HT1080 (cell line): ENCODE data around the gene PEX19. TPM values are rescaled to one million over a fixed set of nuclear protein-coding genes. Genes with fewer than 3 reads are reported as not detected.

Experiments
- DNase-seq: peaks from one replicate; pipeline ENCODE4 v3.0.0-alpha.2; 2015; ENCODE audit warnings: low read depth
- total RNA-seq: library from RNA; depleted of rRNA; stranded (reverse); fragments of >200 nt; shearing (Covaris generic); gene quantifications from 2 replicates; pipeline ENCODE4 v1.2.3, GENCODE V29; 2014

The PEX19 gene
- total RNA-seq, 1 experiment from 2014 or later: 26.9 TPM

DNA sequence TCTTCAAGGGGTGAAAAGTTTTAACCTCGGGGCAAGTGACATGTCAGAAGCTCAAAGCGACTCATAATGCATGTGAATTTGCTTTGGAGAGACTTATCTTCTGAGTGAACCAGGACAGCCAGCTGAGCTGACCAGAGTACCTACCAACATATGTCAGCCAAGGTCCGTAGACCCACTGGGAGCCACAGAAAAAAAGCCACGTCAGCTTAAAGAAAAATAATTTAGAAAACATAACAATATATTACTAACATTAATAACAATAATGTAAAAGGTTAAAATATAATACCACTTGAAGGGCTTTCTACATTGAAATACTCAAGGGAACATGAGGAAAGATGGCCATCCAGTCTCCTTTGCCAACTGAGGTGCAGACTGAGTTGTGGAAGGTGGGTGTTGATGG lies 6.9 kb downstream of the PEX19 start:
- no peak for DNase-seq

DNA sequence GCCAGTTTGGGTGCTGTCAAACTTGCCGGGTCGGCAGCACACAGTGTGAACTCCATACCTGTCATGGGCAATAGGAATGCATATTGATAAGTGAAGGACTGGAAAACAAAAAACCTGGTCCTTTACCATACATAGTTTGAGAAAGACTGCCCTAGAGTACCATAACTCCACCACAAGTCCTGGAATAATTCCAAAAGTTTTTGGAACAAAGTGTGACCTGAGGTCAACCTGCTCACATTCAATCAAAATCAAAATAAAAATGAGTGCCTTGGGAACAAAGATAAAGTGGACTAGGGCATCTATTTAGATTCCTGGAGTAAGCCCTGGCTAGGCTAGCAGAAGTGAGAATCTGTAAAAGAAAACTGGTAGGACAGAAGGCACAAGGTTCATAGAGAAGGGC lies 7.6 kb downstream of the PEX19 start:
- no peak for DNase-seq

DNA sequence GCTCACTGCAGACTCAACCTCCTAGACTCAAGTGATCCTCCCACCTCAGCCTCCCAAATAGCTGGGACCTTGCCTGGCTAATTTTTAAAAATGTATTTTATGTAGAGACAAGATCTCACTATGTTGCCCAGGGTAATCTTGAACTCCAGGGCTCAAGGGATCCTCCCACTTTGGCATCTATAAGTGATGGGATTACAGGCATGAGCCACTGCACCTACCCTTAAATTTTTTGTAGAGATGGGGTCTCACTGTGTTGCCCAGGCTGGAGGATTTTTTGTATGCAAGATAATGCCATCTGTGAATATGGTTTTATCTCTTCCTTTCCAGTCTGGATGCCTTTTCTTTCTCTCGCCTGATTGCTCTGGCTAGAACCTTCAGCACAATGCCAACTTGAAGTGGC lies 13.9 kb downstream of the PEX19 start:
- no peak for DNase-seq

DNA sequence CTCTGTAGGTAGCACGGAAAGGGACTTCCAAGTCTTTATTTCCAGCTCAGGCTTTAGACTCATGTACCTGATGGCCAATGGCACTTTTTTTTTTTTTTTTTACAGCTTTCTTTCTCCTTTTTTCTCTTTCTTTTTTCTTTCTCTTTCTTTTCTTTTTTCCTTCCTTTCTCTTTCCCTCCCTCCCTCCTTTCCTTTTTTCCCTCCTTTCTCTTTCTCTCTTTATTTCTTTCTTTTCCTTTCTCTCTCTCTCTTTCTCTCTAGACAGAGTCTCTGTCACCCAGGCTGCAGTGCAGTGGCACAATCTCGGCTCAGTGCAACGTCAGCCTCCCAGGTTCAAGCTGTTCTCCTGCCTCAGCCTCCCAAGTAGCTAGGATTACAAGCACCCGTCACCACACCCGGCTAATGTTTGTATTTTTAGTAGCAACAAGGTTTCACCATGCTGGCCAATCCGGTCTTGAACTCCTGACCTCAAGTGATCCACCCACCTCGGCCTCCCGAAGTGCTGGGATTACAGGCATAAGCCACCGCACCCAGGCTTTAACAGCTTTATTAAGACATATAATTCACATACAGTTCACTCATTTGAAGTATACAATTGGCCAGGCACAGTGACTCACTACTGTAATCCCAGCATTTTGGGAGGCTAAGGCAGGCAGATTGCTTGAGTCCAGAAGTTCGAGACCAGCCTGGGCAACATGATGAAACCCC lies 17.5 kb downstream of the PEX19 start:
- no peak for DNase-seq

DNA sequence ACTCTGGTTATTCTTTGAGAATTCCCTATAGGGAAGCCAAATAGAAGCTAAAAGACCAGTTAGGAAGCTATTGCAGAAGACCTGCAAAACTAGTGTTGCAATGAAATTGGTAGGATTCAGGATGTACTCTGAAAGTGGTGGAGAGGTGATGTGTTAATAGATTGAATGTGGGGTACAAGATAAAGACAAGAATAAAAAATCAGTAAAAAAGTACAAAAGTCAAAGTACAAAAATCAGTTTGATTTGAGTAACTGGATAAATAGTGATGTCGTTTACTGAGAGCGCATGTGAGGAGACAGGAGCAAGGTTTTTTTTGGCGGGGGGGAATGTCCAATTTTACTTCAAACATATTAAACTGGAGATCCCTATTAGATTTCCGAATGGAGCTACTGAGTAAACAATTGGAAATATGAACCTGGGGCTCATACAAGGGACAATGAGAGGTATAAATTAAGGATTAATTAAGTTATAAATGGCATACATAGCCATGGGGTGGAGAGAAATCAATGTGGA lies 20.1 kb downstream of the PEX19 start:
- DNase-seq: no peak

DNA sequence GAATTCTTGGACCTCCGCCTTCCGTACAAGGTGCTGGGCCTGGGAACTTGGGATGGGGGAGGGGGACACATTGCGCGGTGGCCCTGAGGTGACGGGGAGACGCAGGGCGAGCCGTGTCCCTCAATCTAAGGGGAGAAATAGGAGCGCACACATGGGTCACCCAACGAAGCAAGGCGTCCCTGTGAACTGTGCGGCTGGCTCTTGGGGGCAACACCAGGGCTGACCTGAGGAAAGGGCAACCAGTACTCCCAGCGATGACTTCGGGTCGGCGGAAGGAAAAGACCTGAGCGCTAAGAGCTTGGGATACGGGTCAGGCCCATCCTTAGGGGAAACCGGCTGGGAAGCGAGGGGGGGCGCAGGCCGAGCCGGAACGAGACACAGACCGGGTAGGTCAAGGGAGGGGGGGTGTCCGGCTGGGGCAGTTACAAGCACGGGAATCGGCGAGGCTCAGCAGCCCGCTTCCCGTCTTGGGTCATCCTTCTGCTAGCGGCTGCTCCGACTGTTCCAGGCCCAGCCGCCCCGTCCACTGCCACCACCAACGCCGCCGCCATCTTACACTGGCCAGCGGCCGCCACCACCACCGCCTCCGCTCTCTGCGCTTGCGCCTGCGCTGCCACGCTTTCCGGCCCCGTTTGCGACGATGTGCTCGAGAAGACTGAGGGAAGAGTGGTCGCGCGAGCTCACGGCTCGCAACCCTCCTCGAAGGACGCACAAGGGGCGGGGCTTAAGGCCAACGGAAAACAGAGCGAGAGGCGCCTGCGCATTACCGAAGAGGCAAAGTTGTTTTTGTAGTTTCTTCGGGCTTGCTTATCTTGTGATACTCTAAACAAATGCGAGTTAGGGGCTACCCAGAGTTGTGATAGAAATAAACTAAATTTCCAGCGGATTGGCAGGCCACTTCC lies 22.8 kb downstream of the PEX19 start, which contains the start of gene DCAF8:
Gene DCAF8 (minus strand): TSS at position 657 of the 902 bp plus-strand sequence. CDS start 18,541 bp downstream, outside the sequence.
- peak; percentile 94 for DNase-seq

DNA sequence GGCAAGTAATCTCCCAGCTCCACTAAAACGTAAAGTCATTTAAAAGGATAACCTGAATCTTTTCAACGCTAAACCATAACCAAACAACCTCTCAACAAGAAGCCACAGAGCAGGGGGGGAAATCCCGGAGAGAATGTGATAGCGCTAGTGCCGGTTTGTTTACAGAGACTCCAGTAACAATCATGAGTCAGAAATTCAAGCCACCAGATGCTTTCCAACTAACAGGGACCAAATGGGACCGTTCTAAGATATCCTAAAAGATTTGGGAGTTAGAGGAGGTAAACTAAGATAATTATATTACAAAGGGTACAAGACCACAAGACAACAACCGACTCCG lies 23.4 kb downstream of the PEX19 start:
- DNase-seq: peak; percentile 66

DNA sequence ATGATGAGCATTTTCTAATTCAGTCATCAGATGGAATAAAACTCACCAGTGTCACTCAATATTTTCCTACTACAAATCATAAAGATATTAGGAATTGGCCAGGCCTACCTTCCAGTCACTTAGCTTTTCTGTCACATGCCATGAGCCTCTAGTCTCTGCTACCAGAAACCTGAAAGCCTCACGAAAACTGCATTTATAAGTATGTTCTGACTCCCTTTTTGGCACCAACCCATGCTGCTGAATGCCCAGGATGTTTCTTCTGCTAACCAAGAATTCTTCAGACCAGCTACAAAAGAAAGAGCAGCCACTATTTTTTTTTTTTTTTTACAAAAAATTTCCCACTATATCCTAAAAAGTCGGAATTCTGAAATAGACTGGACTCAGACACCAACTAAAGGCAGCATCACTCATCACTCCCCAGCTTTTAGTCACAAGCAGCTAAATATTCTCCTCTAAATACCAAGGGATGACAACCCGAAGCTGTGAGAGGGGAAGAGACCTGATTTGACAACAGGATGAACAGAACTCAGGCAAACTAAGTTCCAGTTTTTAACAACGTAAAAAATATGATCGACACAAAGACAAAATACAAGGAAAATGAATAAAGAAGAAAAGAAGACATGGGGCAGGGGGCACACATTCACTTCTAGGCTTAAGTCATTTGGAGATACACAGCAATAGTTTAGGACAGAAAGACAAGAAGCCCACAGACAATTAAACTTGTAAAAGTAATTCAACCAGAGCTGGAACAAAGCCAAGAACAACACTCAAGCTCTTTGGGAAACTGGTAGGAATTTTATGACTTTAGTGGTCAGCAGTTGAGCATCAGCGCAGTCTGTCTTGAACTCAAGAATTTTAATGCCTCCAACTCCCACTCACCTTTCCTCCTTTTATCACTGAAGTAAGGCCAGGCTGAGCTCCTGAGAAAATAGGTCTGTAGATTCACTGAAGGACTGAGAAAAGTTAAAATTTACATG lies 24.2 kb downstream of the PEX19 start:
- peak; percentile 64 for DNase-seq

DNA sequence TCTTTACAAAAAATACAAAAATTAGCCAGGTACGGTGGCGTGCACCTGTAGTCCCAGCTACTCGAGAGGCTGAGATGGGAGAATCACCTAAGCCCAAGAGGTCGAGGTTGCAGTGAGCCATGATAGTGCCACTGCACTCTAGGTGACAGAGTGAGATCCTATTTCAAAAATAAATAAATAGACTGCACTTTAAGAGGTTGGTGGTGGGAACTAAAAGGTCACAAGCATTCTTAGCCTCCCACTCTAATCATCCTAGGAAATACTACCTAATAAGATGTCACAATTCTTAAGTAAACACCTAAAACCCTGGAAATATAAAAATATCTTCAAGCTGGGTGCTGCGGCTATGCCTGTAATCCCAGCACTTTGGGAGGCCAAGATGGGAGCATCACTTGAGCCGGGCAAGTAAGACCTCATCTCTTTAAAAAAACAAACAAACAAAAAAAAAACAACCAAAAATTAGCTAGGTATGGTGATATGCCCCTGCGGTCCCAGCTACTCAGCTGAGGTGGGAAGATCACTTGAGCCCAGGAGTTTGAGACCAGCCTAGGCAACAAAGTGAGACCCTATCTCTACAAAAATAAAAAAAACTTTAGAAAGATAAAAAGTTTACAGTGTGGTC lies 26.6 kb downstream of the PEX19 start:
- no peak for DNase-seq

DNA sequence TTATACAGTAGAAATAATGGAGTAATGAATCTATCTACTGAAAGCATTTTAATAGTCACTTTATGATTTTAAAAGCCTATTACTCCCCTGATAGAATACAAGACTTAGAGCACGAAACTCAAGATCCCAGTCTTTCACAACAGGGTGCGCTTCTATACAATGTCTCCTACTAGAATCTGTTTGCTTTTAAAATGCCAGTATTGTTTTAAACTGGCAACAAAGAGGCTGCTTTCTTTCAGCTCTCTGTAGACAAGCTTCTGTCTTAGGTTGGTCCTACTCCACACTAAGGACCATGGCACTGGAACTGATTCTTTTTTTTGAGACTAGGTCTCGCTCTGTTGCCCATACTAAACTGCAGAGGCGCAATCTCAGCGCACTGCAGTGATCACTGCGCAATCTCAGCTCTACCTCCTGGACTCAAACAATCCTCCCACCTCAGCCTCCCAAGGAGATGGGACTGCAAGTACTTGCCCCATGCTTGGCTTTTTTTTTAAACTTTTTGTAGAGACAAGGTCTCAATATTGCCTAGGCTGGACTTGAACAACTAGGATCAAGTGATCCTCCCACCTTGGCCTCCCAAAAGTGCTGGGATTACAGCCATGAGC lies 27.4 kb downstream of the PEX19 start:
- no peak for DNase-seq

DNA sequence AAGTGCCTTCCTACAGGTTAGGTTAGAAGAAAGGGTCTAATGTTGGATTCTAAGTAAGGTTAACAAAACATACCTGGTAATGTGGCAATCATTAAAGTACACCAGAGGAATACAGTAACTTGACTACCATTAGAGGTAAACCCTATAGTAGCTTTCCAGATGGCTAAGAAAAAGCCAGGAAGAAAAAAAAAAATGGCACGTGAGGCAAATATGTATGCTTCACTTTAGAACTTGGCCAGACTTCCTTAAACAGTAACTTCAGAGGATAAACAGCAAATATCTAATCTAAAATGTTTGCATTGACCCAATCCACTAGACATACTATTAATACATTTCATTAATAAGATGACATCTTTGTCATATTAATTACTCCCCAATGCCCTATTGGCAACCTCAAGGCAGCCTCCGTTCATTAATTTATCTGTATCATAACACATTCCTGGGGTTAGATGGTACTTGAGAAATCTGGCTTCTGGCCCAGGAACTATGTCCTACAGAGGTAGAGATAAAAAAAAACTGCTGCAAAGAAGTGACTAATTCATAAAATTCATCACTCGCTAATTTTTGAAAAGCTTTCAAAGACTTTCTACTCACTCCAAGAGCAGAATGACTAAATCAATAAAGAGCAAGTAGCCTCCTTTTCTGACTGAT lies 28.4 kb downstream of the PEX19 start:
- peak; percentile 34 for DNase-seq

DNA sequence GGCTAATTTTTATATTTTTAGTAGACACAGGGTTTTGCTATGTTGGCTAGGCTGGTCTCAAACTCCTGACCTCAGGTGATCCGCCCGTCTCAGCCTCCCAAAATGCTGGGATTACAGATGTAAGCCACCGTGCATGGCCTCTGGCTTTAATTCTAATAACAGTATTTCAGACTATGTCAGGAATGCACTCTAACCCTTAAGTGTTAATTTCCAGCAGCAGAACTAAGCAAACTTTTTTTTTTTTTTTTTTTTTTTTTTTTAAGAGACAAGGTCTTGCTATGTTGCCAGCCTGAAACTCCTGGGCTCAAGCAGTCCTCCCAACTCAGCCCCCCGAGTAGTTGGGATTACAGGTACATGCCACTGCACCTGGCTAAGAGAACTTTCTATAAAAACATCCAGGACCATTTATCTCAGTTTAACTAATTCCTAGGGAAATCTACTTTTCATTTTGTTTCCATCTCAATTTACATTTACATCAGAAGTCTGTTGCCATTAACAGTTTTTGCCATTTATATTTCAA lies 29.1 kb downstream of the PEX19 start:
- no peak for DNase-seq

DNA sequence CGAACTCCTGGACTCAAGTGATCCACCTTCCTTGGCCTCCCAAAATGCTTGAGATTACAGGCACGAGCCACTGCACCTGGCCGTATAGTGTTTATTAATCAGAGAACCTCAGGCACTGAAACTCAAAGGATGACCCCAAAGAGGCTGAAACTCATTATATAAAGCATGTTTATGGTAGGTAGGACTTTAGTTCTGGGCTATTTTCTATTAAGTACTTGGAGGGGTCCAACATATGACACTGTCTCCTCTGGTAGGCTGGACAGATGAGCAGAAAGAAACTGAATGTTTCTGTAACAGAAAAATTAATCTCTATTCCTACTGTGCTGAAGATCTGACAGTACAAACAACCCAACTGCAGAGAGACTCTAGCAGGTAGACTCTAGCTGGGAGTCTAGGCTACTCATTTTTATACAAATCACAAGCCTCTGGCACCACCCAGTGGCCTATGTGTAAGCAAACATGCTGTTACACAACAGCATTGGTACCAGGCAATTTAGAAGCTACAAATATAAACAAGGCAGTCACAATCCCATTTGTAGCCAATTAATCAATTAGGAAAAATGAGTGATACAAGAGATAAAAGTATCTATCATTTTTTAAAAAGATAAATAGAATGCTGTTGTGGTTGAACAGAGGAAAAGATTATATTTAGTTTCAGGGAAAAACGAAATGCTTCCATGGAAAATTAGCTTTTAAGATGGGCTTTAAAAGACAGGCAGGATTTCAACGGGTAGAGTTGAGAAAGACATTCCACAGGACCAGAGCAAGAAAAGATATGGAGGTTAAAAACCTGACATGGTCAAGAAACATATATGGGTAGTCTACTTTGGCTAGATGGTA lies 33.0 kb downstream of the PEX19 start:
- peak; percentile 34 for DNase-seq

DNA sequence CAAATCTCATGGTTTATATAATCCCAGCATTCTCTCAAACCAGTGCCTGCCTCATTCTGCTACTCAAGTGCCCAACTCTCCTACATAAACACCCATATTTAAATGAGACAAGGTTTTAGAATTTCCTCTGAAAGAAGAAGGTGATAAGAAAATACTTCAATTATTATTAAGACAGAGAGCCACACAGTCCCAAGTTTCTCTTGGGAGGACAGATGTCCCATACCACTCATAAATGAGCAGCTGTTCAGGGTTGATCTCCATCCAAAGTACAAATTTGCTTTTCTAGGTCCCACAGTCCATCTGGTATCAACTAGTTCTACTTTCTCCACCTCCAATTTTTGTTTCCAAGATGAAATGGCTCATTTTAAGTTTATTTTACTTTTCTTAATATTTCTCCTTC lies 33.9 kb downstream of the PEX19 start:
- DNase-seq: no peak

DNA sequence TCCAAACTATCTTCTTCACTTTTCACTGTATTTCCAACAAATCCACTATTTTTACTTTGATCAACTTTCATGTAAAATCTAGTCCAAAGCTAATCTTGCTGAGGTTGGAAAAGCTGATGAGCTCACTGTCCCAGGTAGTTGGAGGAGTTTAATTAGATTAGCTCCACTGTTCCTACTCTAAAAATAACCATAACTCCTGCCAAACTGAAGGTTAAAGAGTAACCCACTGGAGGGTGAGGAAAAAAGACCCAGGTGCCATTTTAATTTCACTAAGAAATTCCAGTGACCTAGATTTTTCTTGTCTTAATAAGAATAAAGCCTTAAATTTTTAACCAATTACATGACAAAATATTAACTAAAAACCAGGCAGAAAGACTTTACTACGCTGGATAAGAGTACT lies 37.9 kb downstream of the PEX19 start:
- DNase-seq: no peak

DNA sequence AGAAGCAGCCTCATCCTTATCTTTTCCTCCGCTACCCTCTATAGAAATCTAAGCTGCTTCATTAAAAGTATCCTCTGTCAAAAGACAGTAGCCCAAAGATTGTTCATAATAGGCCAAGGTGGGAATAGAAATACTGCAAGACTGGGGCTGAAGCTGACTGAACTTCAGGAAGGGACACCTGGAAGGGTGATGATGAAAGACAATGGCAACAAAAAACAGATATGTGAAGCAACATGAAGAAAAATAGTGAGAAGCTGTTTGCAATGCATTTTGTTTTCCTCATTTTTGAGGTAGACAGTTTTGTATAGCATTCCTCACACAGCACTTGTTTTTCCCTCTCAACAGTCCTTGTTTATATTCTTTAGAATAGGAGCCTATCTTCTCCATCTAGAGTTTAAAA lies 39.5 kb downstream of the PEX19 start:
- no peak for DNase-seq

DNA sequence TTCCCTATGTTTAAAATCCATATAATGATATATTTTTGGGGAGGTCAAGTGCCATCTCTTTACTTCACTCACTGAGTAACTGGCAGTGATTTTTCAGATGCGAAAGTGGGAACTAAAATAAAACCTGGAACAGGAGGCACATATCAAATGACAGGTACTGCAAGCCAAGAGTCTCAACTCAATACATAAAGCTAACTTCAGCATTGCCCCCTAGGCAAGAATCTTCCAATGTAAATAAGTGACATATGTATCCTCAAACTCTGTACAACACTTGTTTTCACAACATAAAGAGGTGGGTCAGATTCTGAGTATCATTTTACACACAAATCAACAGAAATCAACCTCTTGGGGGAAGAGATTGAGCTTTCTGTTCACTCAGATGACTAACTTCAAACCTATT lies 40.7 kb downstream of the PEX19 start:
- DNase-seq: no peak

DNA sequence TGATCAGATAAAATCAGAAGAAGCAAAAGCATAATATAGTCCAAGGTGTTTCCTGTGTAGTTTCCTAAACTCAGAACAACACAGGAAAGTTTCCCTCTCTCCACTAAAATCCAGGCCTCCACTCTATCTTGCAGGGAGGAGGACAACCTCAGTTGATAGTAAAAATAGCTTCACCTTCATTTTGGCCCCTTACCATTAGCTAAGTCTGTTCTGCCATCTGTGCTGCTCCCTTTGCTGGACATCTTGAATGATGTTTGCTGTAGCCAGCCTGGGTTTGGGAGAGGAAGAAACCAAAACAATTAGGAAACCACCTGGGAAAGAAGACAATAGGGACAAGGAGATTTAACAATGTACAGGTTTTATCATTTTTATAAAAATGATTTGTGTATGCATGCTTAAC lies 41.2 kb downstream of the PEX19 start:
- no peak for DNase-seq
